ENCODE data around the gene HTR6.
"Not testable (repeated sequence)": the region's sequence is repeated elsewhere in the genome, so short reads cannot be mapped to it uniquely, and the experiment has no call there.

Gene HTR6

DNA sequence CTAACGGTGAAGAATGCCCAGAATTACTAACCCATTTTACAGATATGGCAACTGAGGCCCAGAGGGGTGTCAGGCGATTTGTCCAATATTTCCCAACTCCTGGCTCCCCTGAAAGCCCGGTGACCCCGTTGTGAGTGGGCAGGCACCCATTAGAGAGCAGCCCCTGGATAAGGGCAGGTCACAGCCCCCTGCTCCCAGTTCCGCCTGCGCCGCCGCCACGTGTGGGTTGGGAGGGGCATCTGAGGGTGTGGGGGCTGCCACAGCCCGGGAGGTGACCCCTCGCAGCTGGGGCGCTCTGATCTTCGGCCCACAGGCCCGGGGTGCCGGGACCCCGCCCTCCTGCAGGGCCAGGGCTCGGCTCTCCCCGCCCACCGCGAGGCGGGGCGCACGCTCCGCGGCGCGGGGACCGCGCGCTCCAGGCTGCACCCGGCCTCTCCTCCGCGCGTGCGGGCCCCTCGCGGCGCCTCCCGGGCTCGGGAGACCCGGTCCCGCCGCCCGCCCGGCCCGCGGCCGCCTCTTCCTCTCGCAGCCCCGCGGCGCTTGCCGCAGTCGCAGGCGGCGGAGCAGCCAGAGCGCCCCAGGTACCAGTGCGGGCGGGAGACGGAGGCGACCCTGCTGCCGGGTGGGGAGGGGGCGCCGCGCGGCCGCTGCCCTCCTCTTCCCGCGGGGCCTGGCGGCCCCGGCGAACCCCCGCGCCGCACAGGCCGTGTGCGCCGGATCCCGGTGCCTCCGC, at the start of gene HTR6:
Gene HTR6 (plus strand): TSS at position 423 of the 733 bp plus-strand sequence. CDS start 879 bp downstream, outside the sequence.
- DNase-seq (ENCODE audit: low read depth, low spot score): no peak

DNA sequence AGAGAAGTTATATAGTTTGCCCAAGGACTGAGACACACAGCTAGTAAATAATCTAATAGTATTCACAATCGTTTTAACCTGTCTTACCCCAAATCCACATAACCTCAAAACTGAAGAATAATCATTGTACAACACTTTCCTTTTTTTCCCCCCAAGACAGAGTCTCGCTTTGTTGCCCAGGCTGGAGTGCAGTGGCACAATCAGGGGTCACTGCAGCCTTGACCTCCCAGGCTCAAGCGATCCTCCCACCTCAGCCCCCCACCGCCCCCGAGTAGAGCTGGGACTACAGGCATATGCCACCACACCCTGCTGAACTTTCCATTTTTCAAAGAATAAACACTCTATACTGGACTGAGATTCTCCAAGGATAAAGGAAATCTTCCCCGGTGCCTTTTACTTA, 49.2 kb upstream of the HTR6 start:
- no peak for DNase-seq (ENCODE audit: low read depth, low spot score)

DNA sequence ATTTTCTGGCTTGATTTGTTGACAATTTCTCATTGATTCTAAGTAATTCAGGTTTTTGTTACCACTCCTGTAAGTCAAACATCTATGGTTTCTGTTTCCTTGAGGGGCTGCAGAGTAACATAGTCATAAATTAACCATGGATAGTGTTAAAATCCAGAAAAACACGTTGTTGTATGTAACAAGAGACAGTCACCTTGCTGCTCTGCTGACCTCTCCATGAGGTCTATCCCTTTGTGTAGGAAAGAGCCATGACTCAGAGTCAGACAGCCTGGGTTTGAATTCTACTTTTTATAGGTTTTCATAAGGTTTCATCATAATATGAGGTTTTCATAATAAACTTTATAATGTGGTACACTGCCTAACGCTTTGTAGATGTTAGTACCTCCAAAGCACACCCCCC, 48.2 kb upstream of the HTR6 start:
- no peak for DNase-seq (ENCODE audit: low read depth, low spot score)

DNA sequence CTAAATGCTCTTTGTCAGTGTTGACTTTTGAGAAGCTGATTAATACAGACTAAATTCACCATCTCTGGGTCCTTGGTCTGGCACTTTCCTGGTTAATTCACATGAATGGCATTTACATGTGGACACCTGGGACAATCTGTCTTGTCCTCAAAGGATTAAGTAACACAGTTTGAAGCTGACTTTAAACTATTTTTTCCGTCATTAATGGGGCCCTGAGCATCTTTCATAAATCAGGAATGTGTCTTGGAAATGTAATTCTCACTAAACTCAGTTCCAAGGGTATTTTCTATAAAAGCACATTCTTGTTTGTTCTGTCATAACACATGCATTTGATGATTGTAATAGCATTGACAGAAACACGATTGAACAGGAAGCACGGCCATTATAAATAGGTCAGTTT, 47.3 kb upstream of the HTR6 start:
- no peak for DNase-seq (ENCODE audit: low read depth, low spot score)

DNA sequence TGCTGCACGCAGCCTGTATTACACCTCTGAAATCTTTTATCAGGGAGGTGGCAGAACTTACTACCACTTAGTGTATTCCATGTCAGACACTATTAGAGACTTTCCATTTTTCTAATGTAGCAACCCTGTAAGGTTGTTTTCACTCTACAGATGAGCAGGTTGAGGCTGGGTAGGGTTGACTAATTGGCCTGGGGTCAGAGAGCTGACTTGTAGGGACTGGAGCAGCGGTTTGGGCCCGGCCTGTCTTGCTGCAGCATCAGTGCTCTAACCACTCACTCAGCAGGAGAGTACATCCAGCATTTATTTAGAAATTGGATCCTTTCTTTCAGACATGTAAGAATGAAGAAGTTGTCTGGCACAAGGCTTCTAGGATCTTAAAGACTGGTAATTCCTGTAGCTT, 46.2 kb upstream of the HTR6 start:
- DNase-seq (ENCODE audit: low read depth, low spot score): no peak

DNA sequence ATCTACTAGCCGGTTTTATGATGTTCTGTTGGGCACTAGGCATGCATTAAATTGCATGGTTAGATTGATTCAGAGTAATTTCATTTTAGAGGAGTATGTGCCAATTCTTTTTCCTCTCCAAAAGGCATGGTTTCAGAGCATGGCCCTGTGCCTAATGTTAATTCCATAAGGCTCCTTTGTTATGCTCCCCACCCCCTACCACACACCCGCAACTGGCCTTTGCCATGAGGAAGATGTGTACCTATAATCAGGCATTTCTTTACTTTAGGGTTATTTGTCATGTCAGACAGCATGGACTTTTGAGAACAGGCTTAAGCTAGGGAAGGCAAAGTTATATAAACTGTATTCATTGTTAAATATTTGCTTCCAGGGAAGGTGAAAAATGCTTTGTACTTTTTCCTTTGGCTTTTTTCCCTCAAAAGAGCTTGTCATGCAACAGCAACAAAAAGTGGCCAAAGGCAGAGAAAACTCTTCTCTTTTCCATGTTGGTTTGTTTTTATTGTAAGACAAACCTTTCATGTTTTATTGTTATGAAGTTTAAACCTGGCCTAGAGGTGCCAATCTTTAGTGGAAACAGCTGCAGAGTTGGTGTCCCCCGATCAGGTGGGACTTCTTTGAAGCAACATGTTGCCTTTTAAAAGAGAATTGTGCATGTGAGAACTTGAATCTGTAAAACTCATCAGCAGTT, 44.8 kb upstream of the HTR6 start:
- DNase-seq (ENCODE audit: low read depth, low spot score): no peak

DNA sequence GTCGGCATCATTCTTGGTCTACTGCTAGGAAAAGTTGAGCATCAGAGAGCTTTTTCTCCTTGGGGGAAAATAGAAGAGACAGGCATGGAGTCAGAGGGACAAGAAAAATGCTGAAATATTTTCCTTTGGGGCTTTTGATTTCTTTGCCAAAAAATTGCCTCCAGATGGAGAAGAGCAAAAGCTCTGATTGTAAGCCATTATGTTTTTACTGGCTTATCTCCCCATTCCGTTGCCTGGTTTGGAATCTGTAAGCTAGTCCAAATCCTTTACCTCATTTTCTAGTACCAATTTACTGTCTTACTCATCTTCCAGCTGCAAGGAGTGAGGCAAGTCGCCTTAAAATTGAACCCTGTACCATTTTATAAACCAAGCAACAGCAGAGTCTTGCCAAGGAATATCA, 43.9 kb upstream of the HTR6 start:
- no peak for DNase-seq (ENCODE audit: low read depth, low spot score)

DNA sequence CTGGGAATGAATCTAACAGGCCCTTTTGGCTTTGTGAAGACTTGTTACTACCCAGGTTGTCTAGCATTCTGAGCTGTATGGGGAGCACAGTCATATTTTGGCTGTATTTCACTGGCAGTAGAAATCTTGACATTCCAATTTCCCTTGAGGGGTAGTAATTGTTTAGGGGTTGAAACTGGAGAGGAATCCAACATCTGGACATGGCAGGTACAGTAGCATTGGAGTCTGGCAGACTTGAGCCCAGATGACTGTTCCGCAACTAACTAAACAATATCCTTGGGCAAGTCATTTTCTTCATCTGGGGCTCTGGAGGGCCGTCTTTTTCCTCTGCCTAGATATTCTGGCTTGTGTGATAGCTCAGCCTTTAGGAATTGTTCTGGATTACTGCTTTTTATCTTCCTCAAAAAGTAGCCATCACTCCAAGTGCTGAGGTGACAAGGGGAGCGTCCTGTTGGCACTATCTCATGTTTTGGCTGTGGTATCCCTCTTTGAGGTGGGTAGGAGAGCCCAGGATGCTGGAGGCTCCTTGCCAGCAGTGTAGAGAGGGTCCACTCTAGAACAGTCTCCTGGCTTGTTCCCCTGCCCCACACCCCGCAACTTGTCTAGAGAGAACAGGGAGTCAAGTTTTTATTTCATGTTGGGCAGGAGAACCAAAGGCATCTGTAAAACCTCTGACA, 43.3 kb upstream of the HTR6 start:
- DNase-seq (ENCODE audit: low read depth, low spot score): no peak

DNA sequence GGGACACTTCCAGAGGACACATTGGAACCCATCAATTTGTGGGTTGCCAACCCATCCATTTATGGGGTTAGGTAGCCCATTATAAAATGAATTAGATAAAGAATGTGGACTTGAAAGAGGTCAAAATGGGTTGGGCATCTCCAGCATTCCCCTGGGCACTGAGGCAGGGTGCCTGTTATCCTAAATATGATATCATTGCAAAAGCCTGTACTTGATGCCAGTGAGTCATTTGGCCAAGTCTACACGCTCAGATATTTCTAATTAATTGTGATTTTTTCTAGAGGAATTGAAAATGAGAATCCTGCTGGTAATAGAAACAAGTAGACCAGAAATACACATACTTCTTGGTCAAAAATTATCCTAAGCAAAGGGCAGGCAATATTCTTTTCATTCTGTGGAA, 42.5 kb upstream of the HTR6 start:
- no peak for DNase-seq (ENCODE audit: low read depth, low spot score)

DNA sequence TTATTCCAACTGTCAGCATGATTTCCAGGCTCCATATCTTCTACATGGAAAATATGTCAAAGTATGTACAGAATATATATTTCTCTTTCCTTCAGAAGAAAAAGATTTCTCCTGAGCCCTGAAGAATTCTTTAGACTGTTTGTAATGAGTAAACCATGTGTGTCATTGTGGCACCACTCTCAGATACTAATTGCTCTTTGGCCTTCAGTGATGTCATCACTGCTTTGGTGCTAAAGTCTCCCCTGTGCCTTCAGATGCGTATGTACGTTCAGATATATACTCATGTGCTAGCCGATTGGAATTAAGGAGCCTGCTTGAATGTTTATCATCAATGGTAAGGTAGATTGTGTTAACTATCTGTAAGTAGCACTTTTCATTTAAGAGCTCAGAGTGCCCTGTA, 41.2 kb upstream of the HTR6 start:
- no peak for DNase-seq (ENCODE audit: low read depth, low spot score)

DNA sequence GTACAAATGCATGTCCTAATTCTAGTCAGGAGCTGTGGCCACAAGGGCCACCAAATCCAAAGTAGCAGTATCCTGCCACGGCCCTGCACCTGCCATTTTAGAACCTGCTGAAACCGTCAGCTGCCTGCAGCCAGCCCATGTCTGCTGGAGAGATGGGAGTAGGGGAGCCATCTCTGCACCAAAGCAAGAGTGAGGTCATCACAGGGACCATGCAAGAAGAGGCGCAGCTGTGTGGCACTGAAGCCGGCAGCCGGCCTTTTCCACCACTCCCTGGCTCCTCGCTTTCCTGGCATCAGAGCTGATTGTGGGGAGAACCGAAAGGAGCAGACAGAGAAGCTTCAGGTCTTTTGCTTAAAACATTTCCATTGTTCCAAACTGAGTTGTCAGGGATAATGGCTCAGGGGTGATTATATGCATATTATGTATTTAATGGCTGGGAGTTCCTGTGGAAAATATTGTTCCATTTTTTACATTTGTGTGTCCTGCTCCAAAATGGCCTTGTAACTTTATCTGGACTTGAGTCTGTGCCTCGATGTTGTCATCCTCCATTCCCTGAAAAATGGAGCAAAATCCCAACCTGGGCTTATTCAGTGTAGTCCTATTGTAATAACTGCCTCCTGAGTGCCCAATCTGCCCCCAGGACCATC, 39.3 kb upstream of the HTR6 start:
- no peak for DNase-seq (ENCODE audit: low read depth, low spot score)

DNA sequence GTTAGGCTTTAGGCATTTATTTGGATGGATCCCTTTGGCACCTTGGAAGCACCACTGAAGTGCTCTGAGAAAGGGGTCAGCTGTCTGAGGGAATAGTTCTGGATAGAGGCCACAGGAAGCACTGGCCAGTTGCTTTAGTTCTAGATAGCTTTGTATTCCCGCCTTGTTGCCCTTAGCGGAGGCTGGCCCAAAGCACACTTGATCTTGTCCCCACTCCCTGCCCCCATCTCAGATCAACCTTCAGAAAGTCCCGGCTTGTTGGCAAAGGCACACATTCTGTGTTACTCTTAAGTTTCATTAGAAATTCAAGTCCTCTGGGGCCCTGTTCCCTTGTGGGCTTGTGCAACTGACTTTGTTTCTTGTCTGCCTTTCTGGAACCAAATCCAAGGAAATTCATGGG, 35.8 kb upstream of the HTR6 start:
- no peak for DNase-seq (ENCODE audit: low read depth, low spot score)

DNA sequence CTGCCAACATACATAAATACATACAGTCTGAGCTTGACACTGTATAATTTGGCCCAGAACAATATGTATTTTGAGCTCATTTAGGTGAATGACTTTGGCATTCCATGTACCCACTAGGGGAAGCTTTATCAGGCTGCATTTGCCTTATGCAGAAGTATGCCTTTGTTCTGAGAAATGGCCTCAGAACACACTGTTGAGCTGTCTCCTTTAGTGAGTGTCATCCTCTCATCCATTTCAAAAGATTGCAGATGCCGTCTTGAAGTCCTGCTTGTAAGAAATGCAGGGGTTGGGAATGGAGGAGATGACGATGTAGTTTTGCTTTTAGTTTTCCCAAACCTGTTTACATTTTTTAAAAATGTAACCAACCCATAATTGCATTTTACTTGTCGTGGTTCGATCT, 35.3 kb upstream of the HTR6 start:
- DNase-seq (ENCODE audit: low read depth, low spot score): no peak

DNA sequence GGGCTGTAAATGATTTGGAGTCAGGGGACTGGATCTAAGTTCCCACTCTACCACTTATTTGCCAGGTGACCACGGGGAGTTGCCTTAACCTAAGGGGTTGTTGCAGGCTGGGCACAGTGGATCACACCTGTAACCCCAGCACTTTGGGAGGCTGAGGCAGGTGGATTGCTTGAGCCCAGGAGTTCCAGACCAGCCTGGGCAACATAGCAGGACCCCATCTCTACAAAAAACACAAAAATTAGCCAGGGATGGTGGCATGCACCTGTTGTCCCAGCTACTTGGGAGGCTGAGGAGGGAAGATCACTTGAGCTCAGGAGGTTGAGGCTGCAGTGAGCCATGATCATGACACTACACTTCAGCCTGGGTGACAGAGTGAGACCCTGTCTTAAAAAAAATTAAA, 34.5 kb upstream of the HTR6 start:
- DNase-seq (ENCODE audit: low read depth, low spot score): not testable (repeated sequence)

DNA sequence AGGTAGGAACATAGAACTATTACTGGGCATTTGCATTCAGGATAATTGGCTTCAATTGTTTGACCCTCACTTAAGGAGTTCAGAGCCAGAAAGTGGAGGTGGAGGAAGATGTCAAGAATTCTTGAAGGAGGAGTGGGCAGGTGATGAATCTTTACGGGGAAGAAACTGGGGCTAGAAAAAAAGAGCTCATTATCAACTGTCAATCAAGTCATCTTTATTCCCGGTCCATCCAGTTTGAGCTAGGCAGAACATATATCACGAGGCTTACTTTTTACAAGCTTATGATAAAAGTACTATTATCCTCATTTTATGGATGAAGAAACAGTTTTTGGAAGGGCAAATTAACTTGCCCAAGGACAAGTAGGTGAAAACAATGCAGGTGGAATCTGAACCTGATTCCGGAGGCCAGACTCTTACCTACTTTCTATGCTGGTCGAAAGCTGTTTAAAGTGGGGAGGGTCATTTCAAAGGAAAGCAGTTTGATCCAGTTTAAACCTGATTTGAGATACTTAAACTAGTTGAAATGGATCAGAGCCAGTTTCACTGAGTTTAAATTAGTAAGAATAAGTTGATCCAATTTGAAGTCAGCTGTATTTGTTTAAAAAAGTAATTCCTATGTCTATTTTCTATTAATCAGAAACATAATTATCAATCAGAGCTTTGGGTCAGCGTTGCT, 33.8 kb upstream of the HTR6 start:
- no peak for DNase-seq (ENCODE audit: low read depth, low spot score)

DNA sequence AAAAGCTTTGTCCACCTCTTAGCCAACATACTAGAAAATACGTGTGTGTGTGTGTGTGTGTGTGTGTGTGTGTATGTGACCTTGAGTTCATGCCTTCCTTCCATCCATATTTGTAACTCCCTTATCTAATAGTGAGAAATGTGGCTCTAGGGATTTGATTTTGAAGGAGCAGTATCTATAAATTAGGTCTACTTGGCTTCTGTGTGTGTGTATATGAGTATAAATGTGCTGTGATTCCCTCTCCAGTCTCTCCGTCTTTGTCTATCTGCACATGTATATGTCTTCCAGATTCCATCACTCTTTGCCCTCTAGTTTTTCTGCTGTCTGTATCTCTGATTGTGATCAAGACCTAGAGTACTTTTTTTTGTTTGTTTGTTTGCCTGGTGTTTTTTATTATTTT, 32.5 kb upstream of the HTR6 start:
- no peak for DNase-seq (ENCODE audit: low read depth, low spot score)

DNA sequence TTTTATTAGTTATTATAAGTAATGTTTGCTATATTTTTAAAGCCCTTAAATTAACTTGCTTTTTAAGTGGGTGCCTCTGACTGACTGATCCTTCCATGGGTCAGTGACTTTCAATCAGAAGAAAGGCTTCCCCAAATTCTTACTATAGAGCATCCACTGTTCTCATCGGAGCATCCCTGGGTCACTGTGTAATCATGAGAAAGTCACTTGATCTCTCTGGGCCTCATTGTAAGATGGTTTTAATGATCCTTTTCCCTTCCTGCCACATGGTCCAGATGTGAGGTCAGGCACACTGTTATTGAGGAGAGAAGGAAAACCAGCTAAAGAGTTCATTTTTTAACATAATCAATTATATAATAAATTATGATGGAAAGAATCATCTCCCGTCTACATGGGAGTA, 31.6 kb upstream of the HTR6 start:
- no peak for DNase-seq (ENCODE audit: low read depth, low spot score)

DNA sequence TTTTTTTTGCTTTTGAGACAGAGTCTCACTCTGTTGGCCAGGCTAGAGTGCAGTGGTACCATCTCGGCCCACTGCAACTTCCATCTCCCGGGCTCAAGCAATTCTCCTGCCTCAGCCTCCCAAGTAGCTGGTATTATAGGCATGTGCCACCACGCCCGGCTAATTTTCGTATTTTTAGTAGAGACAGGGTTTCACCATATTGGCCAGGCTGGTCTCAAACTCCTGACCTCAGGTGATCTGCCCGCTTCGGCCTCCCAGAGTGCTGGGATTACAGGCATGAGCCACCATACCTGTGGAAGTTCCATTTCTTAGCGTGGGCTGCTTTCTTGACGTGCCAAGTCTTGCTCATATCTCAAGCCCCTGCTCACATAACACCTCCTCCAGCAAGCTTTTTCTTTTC, 29.6 kb upstream of the HTR6 start:
- not testable (repeated sequence) for DNase-seq (ENCODE audit: low read depth, low spot score)

DNA sequence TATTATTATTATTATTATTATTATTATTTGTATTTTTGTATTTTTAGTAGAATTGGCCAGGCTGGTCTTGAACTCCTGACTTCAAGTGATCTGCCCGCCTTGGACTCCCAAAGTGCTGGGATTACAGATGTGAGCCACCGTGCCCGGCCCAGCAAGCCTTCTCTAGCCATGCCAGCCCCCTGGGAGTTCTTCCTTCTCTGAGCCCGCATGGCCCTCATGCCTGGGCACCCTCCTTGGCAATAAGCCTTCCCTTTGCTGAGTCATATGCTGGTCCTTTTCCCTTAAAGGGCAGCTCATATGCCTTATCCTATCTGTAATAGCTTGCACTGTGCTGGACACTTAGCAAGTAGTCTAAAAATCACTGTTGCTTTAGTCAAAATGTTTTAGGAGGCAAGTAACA, 29.0 kb upstream of the HTR6 start:
- no peak for DNase-seq (ENCODE audit: low read depth, low spot score)

DNA sequence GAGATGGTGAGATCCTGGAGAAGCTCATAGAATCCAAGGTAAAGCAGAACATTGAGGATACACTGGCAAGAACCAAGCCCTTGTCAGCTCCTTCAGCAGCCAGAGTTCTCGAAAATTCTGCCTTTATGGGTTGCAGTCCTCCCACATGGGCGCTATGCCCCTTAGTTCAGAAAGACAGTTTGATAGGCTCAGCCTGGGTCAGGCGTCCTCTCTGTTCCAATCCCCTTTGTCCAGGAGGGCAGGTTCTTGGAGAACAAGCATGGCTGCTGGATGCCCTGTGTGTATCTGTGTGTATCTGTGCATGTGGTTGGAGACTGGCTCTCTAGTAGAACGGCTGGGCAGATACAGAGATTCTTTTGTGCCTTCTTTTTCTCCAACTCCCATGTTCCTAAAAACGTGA, 28.6 kb upstream of the HTR6 start:
- DNase-seq (ENCODE audit: low read depth, low spot score): no peak

DNA sequence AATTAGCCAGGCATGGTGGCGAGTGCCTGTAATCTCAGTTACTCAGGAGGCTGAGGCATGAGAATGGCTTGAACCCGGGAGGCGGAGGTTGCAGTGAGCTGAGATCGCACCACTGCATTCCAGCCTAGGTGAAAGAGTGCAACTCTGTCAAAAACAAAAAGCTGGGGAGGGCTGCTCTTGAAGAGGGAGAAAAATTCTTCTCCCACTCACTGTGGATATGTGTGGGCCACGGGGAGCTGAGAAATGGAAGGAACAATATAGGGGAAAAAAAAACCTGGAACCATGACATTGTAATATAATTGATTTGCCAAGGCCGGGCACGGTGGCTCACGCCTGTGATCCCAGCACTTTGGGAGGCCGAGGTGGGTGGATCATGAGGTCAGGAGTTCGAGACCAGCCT, 27.9 kb upstream of the HTR6 start:
- DNase-seq (ENCODE audit: low read depth, low spot score): not testable (repeated sequence)

DNA sequence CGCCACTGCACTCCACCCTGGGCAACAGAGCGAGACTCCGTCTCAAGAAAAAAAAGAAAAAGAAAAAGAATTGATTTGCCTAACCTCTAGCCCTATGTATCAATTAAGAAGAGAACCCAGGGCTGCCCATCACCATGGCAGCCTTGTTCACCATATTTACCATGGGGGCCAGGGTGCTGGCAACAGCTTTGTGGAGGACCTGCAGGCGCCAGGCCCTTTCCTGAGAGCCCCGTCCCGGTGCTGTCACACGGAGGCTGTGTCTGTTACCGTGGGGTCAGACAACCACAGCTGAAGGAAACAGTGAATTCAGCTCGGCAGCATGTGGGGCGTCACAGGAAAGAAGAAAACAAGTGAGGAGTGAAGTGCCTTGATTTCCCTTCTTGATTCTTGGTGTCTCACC, 27.1 kb upstream of the HTR6 start:
- no peak for DNase-seq (ENCODE audit: low read depth, low spot score)

All from smooth muscle cell of the brain vasculature (primary cell).